K562 (cell line): Measurements from ENCODE around the gene SLC40A1. TPM values are rescaled to one million over a fixed set of nuclear protein-coding genes. Genes with fewer than 3 reads are reported as not detected.
A peak's percentile ranks its signal among the peaks of the same experiment; 100 is the strongest.

Source experiments
- ATAC-seq: fragments of 200-7000 bp; cut with Tn5 transposase; 3 replicates; pipeline ENCODE4 v1.9.1; 2020; ENCODE audit warnings: moderate library complexity
- BruUV-seq: library from RNA; stranded (reverse); fragments of 400-500 nt; replicated peaks from 2 replicates; lab custom pipeline; 2021; lab: Mats Ljungman, UMichigan
- CTCF ChIA-PET: fragments of 300-600 bp; formaldehyde crosslinking; extraction: SDS; loops from one replicate; lab custom pipeline; 2021; ENCODE audit warnings: low intra/inter-chr PET ratio; lab: Yijun Ruan, JAX
- POLR2A ChIA-PET: fragments of 300-600, 350-650 bp; sonication (Branson Sonifier 250); formaldehyde crosslinking; extraction: SDS; loops from one replicate; lab custom pipeline; 2021; ENCODE audit warnings: antibody characterized with exemption, inconsistent platforms; lab: Yijun Ruan, JAX
- DNase-seq, 4 experiments: peaks; one replicate each; pipeline versions ENCODE4 v3.0.0 to v3.0.0-alpha.2; 2011 to 2018; ENCODE audit warnings: low spot score in 3 of 4, mixed read lengths in 3 of 4; ENCODE audit errors: extremely low read depth in 1 of 4
- FAIRE-seq: peaks from 2 replicates; lab custom pipeline; 2011; peaks lifted over from hg19 to GRCh38; lab: Jason Lieb, UNC
- H2AFZ ChIP-seq: 2 replicates; pipeline ENCODE4 v1.6.0; 2011; ENCODE audit warnings: low read depth, low read length, control low read depth, inconsistent platforms
- H3K27ac ChIP-seq: fragments of 200-600 bp; 3 replicates; pipeline ENCODE4 v1.8.0; 2011; ENCODE audit warnings: low read depth, mild to moderate bottlenecking, control low read depth, inconsistent platforms, low read length, moderate library complexity, mixed read lengths; ENCODE audit errors: extremely low read depth
- H3K27me3 ChIP-seq, 2 experiments: fragments of 300-600 bp in 1 of 2; 2 replicates in 1 of 2; 3 replicates in 1 of 2; pipeline versions ENCODE4 v1.6.0 to v1.8.0; 2011; ENCODE audit warnings: inconsistent platforms in 2 of 2, low read length in 2 of 2, mild to moderate bottlenecking in 1 of 2, mixed read lengths in 1 of 2, moderate library complexity in 1 of 2; ENCODE audit not compliant: control insufficient read depth in 2 of 2, insufficient read depth in 2 of 2
- H3K36me3 ChIP-seq: fragments of 300-600 bp; 3 replicates; pipeline ENCODE4 v1.8.0; 2011; ENCODE audit warnings: mild to moderate bottlenecking, low read length, inconsistent platforms; ENCODE audit not compliant: control insufficient read depth, insufficient read depth
- H3K4me1 ChIP-seq, 2 experiments: fragments of 200-600 bp in 1 of 2; replicated peaks in 1 of 2; 2 replicates in 1 of 2; 3 replicates in 1 of 2; pipeline versions ENCODE4 v1.5.1 to v1.8.0; 2011; ENCODE audit warnings: inconsistent platforms in 2 of 2, low read length in 2 of 2, mild to moderate bottlenecking in 1 of 2, mixed read lengths in 1 of 2, moderate library complexity in 1 of 2; ENCODE audit not compliant: control insufficient read depth in 2 of 2, insufficient read depth in 2 of 2
- H3K4me2 ChIP-seq: 2 replicates; pipeline ENCODE4 v1.6.1; 2011; ENCODE audit warnings: low read length, control low read depth, inconsistent platforms, mixed read lengths; ENCODE audit not compliant: insufficient read depth
- H3K4me3 ChIP-seq: fragments of 200-600 bp; sonication (generic), shearing (Covaris generic); 2 replicates; pipeline ENCODE4 v1.5.1; 2016; ENCODE audit warnings: control low read depth, inconsistent platforms
- H3K79me2 ChIP-seq: fragments of 200-600 bp; 3 replicates; pipeline ENCODE4 v1.8.0; 2011; ENCODE audit warnings: low read length, inconsistent platforms; ENCODE audit not compliant: control insufficient read depth, insufficient read depth
- H3K9ac ChIP-seq, 2 experiments: 2 replicates each; pipeline versions ENCODE4 v1.6.0 to v1.6.1; 2011; ENCODE audit warnings: low read depth in 2 of 2, low read length in 2 of 2, control low read depth in 1 of 2, inconsistent platforms in 1 of 2, mild to moderate bottlenecking in 1 of 2, mixed read lengths in 1 of 2; ENCODE audit not compliant: insufficient read depth in 1 of 2
- H3K9me1 ChIP-seq: one replicate; pipeline ENCODE4 v1.6.0; 2011; ENCODE audit warnings: inconsistent platforms, mild to moderate bottlenecking, low read length, moderate library complexity; ENCODE audit not compliant: control insufficient read depth, insufficient read depth
- H3K9me3 ChIP-seq: replicated peaks from 2 replicates; pipeline ENCODE4 v1.5.1; 2011; ENCODE audit warnings: low read depth, low read length, inconsistent platforms; ENCODE audit not compliant: control insufficient read depth, insufficient read depth
- H4K20me1 ChIP-seq: replicated peaks from 2 replicates; pipeline ENCODE4 v1.6.1; 2011; ENCODE audit warnings: low read length, inconsistent platforms, mixed read lengths; ENCODE audit not compliant: control insufficient read depth, insufficient read depth
- CBFA2T2 ChIP-seq: fragments of 450-650 bp; conservative IDR thresholded peaks from 2 replicates; pipeline ENCODE4 v1.6.1; 2017; ENCODE audit warnings: mild to moderate bottlenecking
- DPF2 ChIP-seq: fragments of 450-650 bp; IDR thresholded peaks from 2 replicates; pipeline ENCODE4 v1.6.1; 2016
- EP300 ChIP-seq: IDR thresholded peaks from 2 replicates; pipeline ENCODE4 v1.6.1; 2012; ENCODE audit warnings: low read length, improper control_type of control experiment
- JUN ChIP-seq, 2 experiments: sonication (generic) in 1 of 2; formaldehyde crosslinking in 1 of 2; IDR thresholded peaks; 2 replicates each; pipeline versions ENCODE4 v1.6.1 to v1.8.0; 2012 to 2022; ENCODE audit warnings: borderline replicate concordance in 2 of 2, mild to moderate bottlenecking in 2 of 2, improper control_type of control experiment in 1 of 2, low read depth in 1 of 2, low read length in 1 of 2, missing genetic modification reagents in 1 of 2
- KDM1A ChIP-seq, 2 experiments: fragments of 450-650 bp; IDR thresholded peaks; 2 replicates each; pipeline ENCODE4 v1.6.1; 2016; ENCODE audit warnings: mild to moderate bottlenecking in 2 of 2
- KLF16 ChIP-seq: IDR thresholded peaks from 2 replicates; pipeline ENCODE4 v1.6.1; 2016; ENCODE audit warnings: antibody characterized with exemption
- MAFG ChIP-seq: fragments of 450-650 bp; conservative IDR thresholded peaks from 2 replicates; pipeline ENCODE4 v1.6.1; 2016; ENCODE audit warnings: missing genetic modification characterization, missing compliant biosample characterization
- MTA2 ChIP-seq: fragments of 450-650 bp; IDR thresholded peaks from 2 replicates; pipeline ENCODE4 v1.6.1; 2016; ENCODE audit warnings: low read depth
- NCOR1 ChIP-seq: fragments of 450-650 bp; IDR thresholded peaks from 2 replicates; pipeline ENCODE4 v1.6.1; 2016; ENCODE audit warnings: mild to moderate bottlenecking, moderate library complexity
- NFIC ChIP-seq: fragments of 450-650 bp; IDR thresholded peaks from 2 replicates; pipeline ENCODE4 v1.6.1; 2017; ENCODE audit warnings: mild to moderate bottlenecking, inconsistent platforms
- PML ChIP-seq: IDR thresholded peaks from 2 replicates; pipeline ENCODE4 v1.6.1; 2012; ENCODE audit warnings: low read length, inconsistent platforms
- SOX6 ChIP-seq: fragments of 450-650 bp; IDR thresholded peaks from 2 replicates; pipeline ENCODE4 v1.6.1; 2014; ENCODE audit warnings: mild to moderate bottlenecking
- SPI1 ChIP-seq: IDR thresholded peaks from 2 replicates; pipeline ENCODE4 v1.6.1; 2011; ENCODE audit warnings: low read depth, low read length, control low read depth, borderline replicate concordance
- TCF3 ChIP-seq: sonication (generic); formaldehyde crosslinking; IDR thresholded peaks from 2 replicates; pipeline ENCODE4 v1.4.0; 2020; ENCODE audit warnings: mild to moderate bottlenecking, missing genetic modification reagents
- TEAD4 ChIP-seq, 2 experiments: sonication (generic) in 1 of 2; formaldehyde crosslinking in 1 of 2; IDR thresholded peaks; 2 replicates each; pipeline versions ENCODE4 v1.6.1 to v1.8.0; 2012 to 2022; ENCODE audit warnings: borderline replicate concordance in 1 of 2, inconsistent platforms in 1 of 2, low read length in 1 of 2, mild to moderate bottlenecking in 1 of 2, missing genetic modification reagents in 1 of 2
- TRIM24 ChIP-seq, 2 experiments: fragments of 450-650 bp; IDR thresholded peaks; 2 replicates each; pipeline ENCODE4 v1.6.1; 2016
- ZNF23 ChIP-seq: fragments of 250-450 bp; sonication (Bioruptor Pico); IDR thresholded peaks from 2 replicates; pipeline ENCODE4 v1.4.0; 2020; ENCODE audit warnings: mild to moderate bottlenecking
- WGBS: fragments of 100-300 bp; shearing (Covaris generic); methylation state at CpG from one replicate; pipeline ENCODE4 v1.1.6; 2016; ENCODE audit warnings: low coverage, mixed read lengths; ENCODE audit not compliant: insufficient coverage; ENCODE audit errors: missing lambda C conversion rate; 5-methylcytosine and 5-hydroxymethylcytosine counted together
- in situ Hi-C: fragments of 300-500 bp; cut with MboI; formaldehyde crosslinking; loops from 4 replicates; pipeline ENCODE4 v1.15.0; 2018; ENCODE audit warnings: inconsistent platforms, mixed read lengths
- intact Hi-C: fragments of 100-400 bp; cut with micrococcal nuclease; formaldehyde crosslinking; loops from 2 replicates; pipeline ENCODE4 v1.14.2; 2022
- polyA plus RNA-seq, 8 experiments: library from polyadenylated mRNA; depleted of rRNA in 4 of 8; stranded (reverse) in 5 of 8; unstranded in 3 of 8; fragments of >200 nt; fragmentation: Nextera tagmentation in 2 of 8; fragmentation: Illumina TruSeq in 1 of 8; extraction: Ambion mirVana in 2 of 8; extraction: Trizol in 1 of 8; gene quantifications; 2 replicates each; pipeline versions ENCODE4 v1.2.1 to v1.2.3, GENCODE V29; 2011 to 2014; ENCODE audit warnings: inconsistent platforms in 1 of 8, missing spikeins in 1 of 8
- total RNA-seq, 7 experiments: library from RNA; depleted of rRNA in 6 of 7; stranded (reverse); fragments of >200 nt in 6 of 7; fragmentation: Illumina TruSeq in 2 of 7; extraction: Trizol in 2 of 7; gene quantifications; 2 replicates each; pipeline versions ENCODE4 v1.2.1 to v1.2.3, GENCODE V29; 2011 to 2021; ENCODE audit warnings: low replicate concordance in 1 of 7
- TF ChIP-seq, protein P1 (sequence below): sonication (generic); formaldehyde crosslinking; IDR thresholded peaks from 2 replicates; pipeline ENCODE4 v1.9.0; 2022; ENCODE audit warnings: mild to moderate bottlenecking, missing genetic modification reagents
- TF ChIP-seq, protein P2 (sequence below): sonication (generic); IDR thresholded peaks from 2 replicates; pipeline ENCODE4 v1.6.1; 2016
- TF ChIP-seq, protein P3 (sequence below), 3 experiments: IDR thresholded peaks in 2 of 3; conservative IDR thresholded peaks in 1 of 3; 2 replicates each; pipeline ENCODE4 v1.5.1; 2011 to 2012; ENCODE audit warnings: low read length in 3 of 3, mild to moderate bottlenecking in 3 of 3, control low read depth in 2 of 3, improper control_type of control experiment in 1 of 3, inconsistent platforms in 1 of 3, low read depth in 1 of 3, mixed read lengths in 1 of 3, moderate library complexity in 1 of 3; ENCODE audit not compliant: insufficient read depth in 2 of 3

SLC40A1 gene
- total and polyA plus RNA-seq, 9 of the 15 experiments (the other 6 are each of a cell fraction or from before 2014, with no cell fraction given): 42.2 to 95.9 (median 54.9) TPM

DNA sequence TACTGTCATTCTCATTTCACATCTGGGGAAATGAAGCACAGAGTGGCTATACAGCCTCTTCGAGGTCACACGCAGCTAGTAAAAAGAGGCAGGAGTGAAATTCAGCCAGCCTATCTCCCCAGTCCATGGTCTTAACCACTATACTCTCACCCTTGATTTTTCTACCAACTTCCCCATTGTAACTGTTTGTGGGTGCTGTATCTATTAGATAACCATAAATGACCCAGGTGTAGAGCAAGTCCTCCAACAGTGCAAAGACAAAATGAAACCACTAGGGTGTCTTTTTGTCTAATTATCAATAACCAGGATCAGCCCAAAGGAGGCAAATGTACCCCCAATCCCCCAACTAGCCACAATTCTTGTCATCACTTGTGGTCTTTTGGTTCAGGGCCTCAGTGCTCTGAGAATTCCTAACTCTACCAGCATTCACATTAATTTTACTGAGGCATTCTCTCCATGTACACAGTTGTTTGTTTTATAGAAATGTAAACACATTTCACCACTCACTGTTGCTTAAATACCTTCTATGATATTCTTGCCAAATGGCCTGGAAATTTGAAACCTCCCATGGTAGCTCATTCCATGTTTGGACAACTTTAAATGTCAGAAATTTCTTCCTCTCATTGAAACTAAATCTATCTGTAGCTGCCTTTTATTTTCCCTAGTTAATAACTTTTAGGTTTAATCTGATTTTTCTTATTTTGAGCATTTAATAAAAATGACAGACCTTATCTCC, 58.7 kb downstream of the SLC40A1 start:
- Histone ChIP-seq H3K27me3 (no peaks in the 10 kb centered on the region), H3K4me2 (no peak overlapping the region), H3K9me1 (no peaks in the 10 kb centered on the region), H3K9ac (no peak overlapping the region), H3K79me2 (no peaks in the 10 kb centered on the region), H2AFZ (peak overlapping the region; percentile 58; the same call in 1 of the 2 replicates), H3K36me3 (no peaks in the 10 kb centered on the region), H3K27ac (no peak overlapping the region), H4K20me1 (no peaks in the 10 kb centered on the region), H3K9me3 (no peaks in the 10 kb centered on the region), H3K4me1 (peaks cover 0 to 37% of the 10 kb centered on the region in 2 experiments), H3K4me3 (no peak overlapping the region)
- BruUV-seq: no TSS peak
- intact Hi-C loops (no loop called here), in situ Hi-C loops (no loop called here)
- ChIA-PET CTCF (no interaction called here), POLR2A (interaction anchor here (1.0 kb wide), 1 partner anchor 19 kb away, joined by 3 read pairs; no protein-coding TSS in a partner anchor)
- peak; percentile 29 for FAIRE-seq
- WGBS: 0% methylated on average over 2 of the region's 2 CpGs
- peak; percentile 65 for ATAC-seq
- peak; percentile 12 to 58 (median 19) for DNase-seq
- peak; percentile 38; the same call in 1 of the 2 replicates for TF ChIP-seq SOX6
- TF ChIP-seq, protein P1, sequence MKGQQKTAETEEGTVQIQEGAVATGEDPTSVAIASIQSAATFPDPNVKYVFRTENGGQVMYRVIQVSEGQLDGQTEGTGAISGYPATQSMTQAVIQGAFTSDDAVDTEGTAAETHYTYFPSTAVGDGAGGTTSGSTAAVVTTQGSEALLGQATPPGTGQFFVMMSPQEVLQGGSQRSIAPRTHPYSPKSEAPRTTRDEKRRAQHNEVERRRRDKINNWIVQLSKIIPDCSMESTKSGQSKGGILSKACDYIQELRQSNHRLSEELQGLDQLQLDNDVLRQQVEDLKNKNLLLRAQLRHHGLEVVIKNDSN (CRISPR knock-in tag): no peak
- TF ChIP-seq KDM1A (IDR thresholded peaks at IDR 0.05): 0 out of 4 replicates have a peak, but pooled peaks of 1 of the 2 experiments have one; percentile 10
- TF ChIP-seq ZNF23 (CRISPR knock-in tag): no peak
- TF ChIP-seq DPF2: peak; percentile 37; the same call in 1 of the 2 replicates
- TF ChIP-seq TCF3 (CRISPR knock-in tag): peak; percentile 81
- TF ChIP-seq, protein P2, sequence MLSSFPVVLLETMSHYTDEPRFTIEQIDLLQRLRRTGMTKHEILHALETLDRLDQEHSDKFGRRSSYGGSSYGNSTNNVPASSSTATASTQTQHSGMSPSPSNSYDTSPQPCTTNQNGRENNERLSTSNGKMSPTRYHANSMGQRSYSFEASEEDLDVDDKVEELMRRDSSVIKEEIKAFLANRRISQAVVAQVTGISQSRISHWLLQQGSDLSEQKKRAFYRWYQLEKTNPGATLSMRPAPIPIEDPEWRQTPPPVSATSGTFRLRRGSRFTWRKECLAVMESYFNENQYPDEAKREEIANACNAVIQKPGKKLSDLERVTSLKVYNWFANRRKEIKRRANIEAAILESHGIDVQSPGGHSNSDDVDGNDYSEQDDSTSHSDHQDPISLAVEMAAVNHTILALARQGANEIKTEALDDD: peak; percentile 96
- peak; percentile 86 for TF ChIP-seq TEAD4 (IDR thresholded peaks at IDR 0.05; ENCODE audit: low read length)
- TF ChIP-seq TEAD4 (CRISPR knock-in tag; IDR thresholded peaks at IDR 0.05; ENCODE audit: borderline replicate concordance): no peak
- peak; percentile 40 for TF ChIP-seq NFIC
- TF ChIP-seq JUN (IDR thresholded peaks at IDR 0.05; ENCODE audit: borderline replicate concordance, low read depth, low read length): no peak
- TF ChIP-seq JUN (CRISPR knock-in tag; IDR thresholded peaks at IDR 0.05; ENCODE audit: borderline replicate concordance): no peak
- TF ChIP-seq, protein P3, sequence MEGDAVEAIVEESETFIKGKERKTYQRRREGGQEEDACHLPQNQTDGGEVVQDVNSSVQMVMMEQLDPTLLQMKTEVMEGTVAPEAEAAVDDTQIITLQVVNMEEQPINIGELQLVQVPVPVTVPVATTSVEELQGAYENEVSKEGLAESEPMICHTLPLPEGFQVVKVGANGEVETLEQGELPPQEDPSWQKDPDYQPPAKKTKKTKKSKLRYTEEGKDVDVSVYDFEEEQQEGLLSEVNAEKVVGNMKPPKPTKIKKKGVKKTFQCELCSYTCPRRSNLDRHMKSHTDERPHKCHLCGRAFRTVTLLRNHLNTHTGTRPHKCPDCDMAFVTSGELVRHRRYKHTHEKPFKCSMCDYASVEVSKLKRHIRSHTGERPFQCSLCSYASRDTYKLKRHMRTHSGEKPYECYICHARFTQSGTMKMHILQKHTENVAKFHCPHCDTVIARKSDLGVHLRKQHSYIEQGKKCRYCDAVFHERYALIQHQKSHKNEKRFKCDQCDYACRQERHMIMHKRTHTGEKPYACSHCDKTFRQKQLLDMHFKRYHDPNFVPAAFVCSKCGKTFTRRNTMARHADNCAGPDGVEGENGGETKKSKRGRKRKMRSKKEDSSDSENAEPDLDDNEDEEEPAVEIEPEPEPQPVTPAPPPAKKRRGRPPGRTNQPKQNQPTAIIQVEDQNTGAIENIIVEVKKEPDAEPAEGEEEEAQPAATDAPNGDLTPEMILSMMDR (IDR thresholded peaks at IDR 0.05 in 2 of 3, conservative IDR thresholded peaks at IDR 0.05 in 1 of 3; ENCODE audit: insufficient read depth in 2 of 3, low read depth in 1 of 3, low read length in 3 of 3): peak in 2 of 3 experiments; percentile 14 to 19; a peak in 1 of 6 replicates
- peak; percentile 53; the same call in 1 of the 2 replicates for TF ChIP-seq MTA2
- peak; percentile 62 for TF ChIP-seq KLF16
- peak; percentile 70 for TF ChIP-seq CBFA2T2
- TF ChIP-seq PML: peak; percentile 63
- TF ChIP-seq NCOR1: peak; percentile 65
- no peak for TF ChIP-seq MAFG
- peak; percentile 40; the same call in 1 of the 2 replicates for TF ChIP-seq SPI1
- TF ChIP-seq EP300: peak; percentile 30; the same call in 1 of the 2 replicates
- peak in 1 of 2 experiments; percentile 23; a peak in 1 of 4 replicates for TF ChIP-seq TRIM24 (IDR thresholded peaks at IDR 0.05)
